A204.1 (cell line): ENCODE results near the gene STARD13.

Experiments
- FAIRE-seq: peaks from 2 replicates; lab custom pipeline; 2012; peaks lifted over from hg19 to GRCh38; lab: Jason Lieb, UNC

STARD13 gene

GRCh38 chr13:33078263-33078662, 207.3 kb downstream of the STARD13 start:
- FAIRE-seq: no peak

- FAIRE-seq: no peak
These were observed 209.3 kb downstream of the STARD13 start for GRCh38 chr13:33076001-33076992.

GRCh38 chr13:33073338-33073737, 212.2 kb downstream of the STARD13 start:
- FAIRE-seq: no peak

- no peak for FAIRE-seq
These were observed 212.8 kb downstream of the STARD13 start for GRCh38 chr13:33072759-33073158.

GRCh38 chr13:33072282-33072681, 213.3 kb downstream of the STARD13 start:
- FAIRE-seq: no peak

GRCh38 chr13:33070713-33071112, 214.8 kb downstream of the STARD13 start:
- no peak for FAIRE-seq

- no peak for FAIRE-seq
These were observed 216.2 kb downstream of the STARD13 start for GRCh38 chr13:33069365-33069764.

GRCh38 chr13:33066329-33066728, 219.2 kb downstream of the STARD13 start:
- no peak for FAIRE-seq

- no peak for FAIRE-seq
These were observed 224.7 kb downstream of the STARD13 start for GRCh38 chr13:33060815-33061214.

- no peak for FAIRE-seq
These were observed 226.7 kb downstream of the STARD13 start for GRCh38 chr13:33058776-33059327.

- no peak for FAIRE-seq
These were observed 228.4 kb downstream of the STARD13 start for GRCh38 chr13:33057019-33057780.

GRCh38 chr13:33053397-33054066, 232.0 kb downstream of the STARD13 start:
- no peak for FAIRE-seq
